HL-60 (cell line): ENCODE measurements around the gene MND1.

Experiments
- DNase-seq, 2 experiments: peaks; one replicate each; pipeline ENCODE4 v3.0.0-alpha.2; 2010 to 2020; ENCODE audit warnings: low read depth in 1 of 2, low spot score in 1 of 2
- H3K27ac ChIP-seq: fragments of 250-450 bp; sonication (Bioruptor Pico); replicated peaks from 2 replicates; pipeline ENCODE4 v1.5.1; 2020; ENCODE audit warnings: mild to moderate bottlenecking, moderate library complexity
- H3K27me3 ChIP-seq: fragments of 250-450 bp; sonication (Bioruptor Pico); 2 replicates; pipeline ENCODE4 v1.5.1; 2021; ENCODE audit warnings: mild to moderate bottlenecking, moderate library complexity; ENCODE audit not compliant: insufficient read depth, poor library complexity, severe bottlenecking
- H3K4me3 ChIP-seq: replicated peaks from 2 replicates; pipeline ENCODE4 v1.5.1; 2011; ENCODE audit warnings: mild to moderate bottlenecking, control low read depth, low read length; ENCODE audit not compliant: insufficient read depth
- GABPA ChIP-seq: IDR thresholded peaks from 2 replicates; pipeline ENCODE4 v1.6.1; 2012; ENCODE audit warnings: low read depth
- POLR2AphosphoS5 ChIP-seq: IDR thresholded peaks from 2 replicates; pipeline ENCODE4 v1.6.1; 2012; ENCODE audit warnings: low read depth
- SPI1 ChIP-seq: IDR thresholded peaks from 2 replicates; pipeline ENCODE4 v1.6.1; 2012; ENCODE audit warnings: low read depth, mild to moderate bottlenecking, borderline replicate concordance
- TF ChIP-seq, protein P1 (sequence below): IDR thresholded peaks from 2 replicates; pipeline ENCODE4 v1.6.1; 2012; ENCODE audit warnings: low read depth; ENCODE audit not compliant: insufficient replicate concordance
- TF ChIP-seq, protein P2 (sequence below): IDR thresholded peaks from one replicate; pipeline ENCODE4 v1.5.1; 2011; ENCODE audit warnings: low read length, control low read depth, inconsistent platforms; ENCODE audit not compliant: insufficient read depth

The MND1 gene

DNA sequence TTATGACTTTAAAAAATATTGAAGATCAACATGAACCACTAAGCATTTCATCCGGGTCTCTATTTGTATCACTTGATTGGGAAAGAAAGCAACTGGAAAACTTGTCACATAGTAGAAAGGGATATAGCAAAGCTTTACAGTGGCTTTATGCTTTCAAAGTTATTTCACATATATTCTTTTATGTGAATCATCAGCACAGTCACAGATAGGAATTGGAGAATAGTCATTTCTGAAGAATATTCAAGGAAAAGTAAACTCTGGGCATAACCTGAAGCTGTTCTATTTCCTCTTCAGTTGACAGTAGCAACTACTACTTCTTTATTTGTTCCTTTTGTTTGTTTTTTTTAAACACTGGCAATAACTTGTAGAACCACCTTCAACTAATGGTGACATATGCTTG, 50.5 kb downstream of the MND1 start:
- H3K27me3 ChIP-seq, result no peaks in the 10 kb centered on the region
- DNase-seq, result no peak
- H3K27ac ChIP-seq, result no peak overlapping the region
- TF ChIP-seq SPI1 (no peak), POLR2AphosphoS5 (no peak), GABPA (no peak)
- TF ChIP-seq, protein P1, sequence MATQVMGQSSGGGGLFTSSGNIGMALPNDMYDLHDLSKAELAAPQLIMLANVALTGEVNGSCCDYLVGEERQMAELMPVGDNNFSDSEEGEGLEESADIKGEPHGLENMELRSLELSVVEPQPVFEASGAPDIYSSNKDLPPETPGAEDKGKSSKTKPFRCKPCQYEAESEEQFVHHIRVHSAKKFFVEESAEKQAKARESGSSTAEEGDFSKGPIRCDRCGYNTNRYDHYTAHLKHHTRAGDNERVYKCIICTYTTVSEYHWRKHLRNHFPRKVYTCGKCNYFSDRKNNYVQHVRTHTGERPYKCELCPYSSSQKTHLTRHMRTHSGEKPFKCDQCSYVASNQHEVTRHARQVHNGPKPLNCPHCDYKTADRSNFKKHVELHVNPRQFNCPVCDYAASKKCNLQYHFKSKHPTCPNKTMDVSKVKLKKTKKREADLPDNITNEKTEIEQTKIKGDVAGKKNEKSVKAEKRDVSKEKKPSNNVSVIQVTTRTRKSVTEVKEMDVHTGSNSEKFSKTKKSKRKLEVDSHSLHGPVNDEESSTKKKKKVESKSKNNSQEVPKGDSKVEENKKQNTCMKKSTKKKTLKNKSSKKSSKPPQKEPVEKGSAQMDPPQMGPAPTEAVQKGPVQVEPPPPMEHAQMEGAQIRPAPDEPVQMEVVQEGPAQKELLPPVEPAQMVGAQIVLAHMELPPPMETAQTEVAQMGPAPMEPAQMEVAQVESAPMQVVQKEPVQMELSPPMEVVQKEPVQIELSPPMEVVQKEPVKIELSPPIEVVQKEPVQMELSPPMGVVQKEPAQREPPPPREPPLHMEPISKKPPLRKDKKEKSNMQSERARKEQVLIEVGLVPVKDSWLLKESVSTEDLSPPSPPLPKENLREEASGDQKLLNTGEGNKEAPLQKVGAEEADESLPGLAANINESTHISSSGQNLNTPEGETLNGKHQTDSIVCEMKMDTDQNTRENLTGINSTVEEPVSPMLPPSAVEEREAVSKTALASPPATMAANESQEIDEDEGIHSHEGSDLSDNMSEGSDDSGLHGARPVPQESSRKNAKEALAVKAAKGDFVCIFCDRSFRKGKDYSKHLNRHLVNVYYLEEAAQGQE, result no peak
- TF ChIP-seq, protein P2, sequence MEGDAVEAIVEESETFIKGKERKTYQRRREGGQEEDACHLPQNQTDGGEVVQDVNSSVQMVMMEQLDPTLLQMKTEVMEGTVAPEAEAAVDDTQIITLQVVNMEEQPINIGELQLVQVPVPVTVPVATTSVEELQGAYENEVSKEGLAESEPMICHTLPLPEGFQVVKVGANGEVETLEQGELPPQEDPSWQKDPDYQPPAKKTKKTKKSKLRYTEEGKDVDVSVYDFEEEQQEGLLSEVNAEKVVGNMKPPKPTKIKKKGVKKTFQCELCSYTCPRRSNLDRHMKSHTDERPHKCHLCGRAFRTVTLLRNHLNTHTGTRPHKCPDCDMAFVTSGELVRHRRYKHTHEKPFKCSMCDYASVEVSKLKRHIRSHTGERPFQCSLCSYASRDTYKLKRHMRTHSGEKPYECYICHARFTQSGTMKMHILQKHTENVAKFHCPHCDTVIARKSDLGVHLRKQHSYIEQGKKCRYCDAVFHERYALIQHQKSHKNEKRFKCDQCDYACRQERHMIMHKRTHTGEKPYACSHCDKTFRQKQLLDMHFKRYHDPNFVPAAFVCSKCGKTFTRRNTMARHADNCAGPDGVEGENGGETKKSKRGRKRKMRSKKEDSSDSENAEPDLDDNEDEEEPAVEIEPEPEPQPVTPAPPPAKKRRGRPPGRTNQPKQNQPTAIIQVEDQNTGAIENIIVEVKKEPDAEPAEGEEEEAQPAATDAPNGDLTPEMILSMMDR, result no peak
- H3K4me3 ChIP-seq, result no peak overlapping the region

DNA sequence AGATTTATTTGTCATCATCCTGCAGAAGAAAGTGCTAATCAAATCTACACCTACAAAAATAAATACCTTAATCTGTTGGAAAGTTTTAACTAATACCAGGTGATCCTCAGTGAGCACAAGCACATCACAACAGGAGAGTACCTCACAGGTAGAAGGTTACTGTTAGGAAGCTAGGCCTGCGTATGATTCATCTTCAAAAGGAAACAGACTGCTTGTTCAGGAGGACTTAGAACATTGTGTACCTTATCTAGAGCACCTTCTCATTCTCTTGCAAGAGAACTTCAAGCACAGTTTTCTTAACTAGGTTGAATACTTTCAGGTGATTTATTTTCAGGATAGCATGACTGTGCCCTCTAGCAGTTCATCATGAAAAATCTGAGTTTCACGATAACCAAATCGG, 54.2 kb downstream of the MND1 start:
- Histone ChIP-seq H3K27ac (no peak overlapping the region), H3K4me3 (no peak overlapping the region), H3K27me3 (no peaks in the 10 kb centered on the region)
- TF ChIP-seq, protein P1, result no peak
- TF ChIP-seq POLR2AphosphoS5, result no peak
- no peak for TF ChIP-seq SPI1
- DNase-seq, result no peak

DNA sequence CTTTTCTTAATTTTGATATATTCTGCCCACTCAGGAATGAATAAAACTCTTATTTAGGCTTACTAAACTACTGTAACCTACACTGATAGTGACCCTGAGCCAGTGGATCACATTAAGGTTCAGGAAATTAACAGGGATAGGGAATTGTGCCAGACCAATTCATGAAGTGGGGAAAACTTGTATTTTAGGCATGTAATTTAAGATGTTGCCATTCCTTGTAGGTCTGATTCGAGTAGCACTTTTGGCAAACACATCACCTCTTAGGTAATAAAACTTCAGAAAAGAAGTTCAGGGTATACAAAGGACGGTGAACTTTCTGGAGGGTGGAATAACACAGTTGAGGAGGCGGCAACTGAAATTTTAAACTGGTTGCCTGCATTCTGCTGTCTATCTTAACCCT, 54.9 kb downstream of the MND1 start:
- TF ChIP-seq GABPA (no peak), SPI1 (no peak), POLR2AphosphoS5 (no peak)
- TF ChIP-seq, protein P1, result no peak
- TF ChIP-seq, protein P2, result no peak
- DNase-seq, result no peak
- H3K4me3 ChIP-seq, result no peak overlapping the region
- no peak overlapping the region for H3K27ac ChIP-seq
- no peaks in the 10 kb centered on the region for H3K27me3 ChIP-seq

DNA sequence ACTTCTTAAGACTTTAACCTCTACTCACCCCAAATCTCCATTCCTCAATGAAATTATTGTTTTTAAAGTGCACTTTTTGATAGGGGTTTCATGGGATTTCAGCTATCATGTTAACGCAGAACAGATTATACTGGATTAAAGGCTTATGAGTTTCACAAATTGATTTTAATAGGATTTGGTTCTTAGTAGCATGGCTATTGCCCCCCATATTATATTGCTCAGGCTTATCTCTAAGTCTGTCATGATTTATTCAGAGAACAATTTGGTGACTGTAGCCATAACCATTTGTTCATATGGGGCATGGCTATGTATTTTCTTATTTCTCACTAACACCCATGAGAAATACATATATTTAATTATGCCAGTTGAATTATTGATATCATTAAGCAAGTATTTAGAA, 57.0 kb downstream of the MND1 start:
- TF ChIP-seq SPI1, result no peak
- TF ChIP-seq, protein P1, result no peak
- TF ChIP-seq, protein P2, result no peak
- no peak for TF ChIP-seq GABPA
- no peak for TF ChIP-seq POLR2AphosphoS5
- H3K4me3 ChIP-seq, result no peak overlapping the region
- no peaks in the 10 kb centered on the region for H3K27me3 ChIP-seq
- H3K27ac ChIP-seq, result no peak overlapping the region
- no peak for DNase-seq
